Measurements from ENCODE around the gene DLG2. TPM values are rescaled to one million over a fixed set of nuclear protein-coding genes. Genes with fewer than 3 reads are reported as not detected.

The DLG2 gene
- total RNA-seq, 1 experiment from 2014 or later = 17.5 TPM

DNA sequence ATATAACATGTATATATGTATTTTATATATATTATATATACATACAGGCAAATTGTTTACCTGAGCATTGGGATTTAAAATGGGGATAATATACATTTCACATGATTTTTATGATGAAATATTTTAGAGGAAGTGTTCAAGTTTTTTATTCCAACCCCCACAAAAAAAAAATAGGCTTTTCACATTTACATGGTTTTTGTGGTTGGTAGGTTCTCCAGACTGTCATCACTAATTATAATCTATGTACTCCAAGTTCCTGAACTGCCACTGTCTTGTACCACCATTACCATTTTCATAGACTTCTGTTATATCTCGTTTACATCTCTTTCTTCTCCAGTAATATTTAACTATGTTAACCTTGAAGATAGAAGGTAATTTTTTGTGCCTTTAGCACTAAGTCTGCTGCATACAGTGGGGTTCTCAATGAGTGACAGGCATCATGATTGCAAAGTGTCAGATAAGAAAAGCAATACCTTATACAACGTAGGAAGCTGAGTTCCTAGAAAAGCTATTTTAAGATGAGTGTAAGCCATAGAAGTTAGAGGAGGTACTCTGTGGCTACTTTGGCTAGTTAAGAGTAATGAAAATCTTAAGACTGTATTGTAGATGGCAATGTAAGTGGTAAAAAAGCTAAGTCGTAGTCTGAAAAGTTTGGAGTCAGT, 25.8 kb upstream of the DLG2 start:
- Mint-ChIP-seq H3K4me3 (no peak overlapping the region), H3K27me3 (ENCODE audit: low read depth) (no peaks in the 10 kb centered on the region), H3K36me3 (peaks cover 19% of the 10 kb centered on the region), H3K4me1 (peaks cover 21% of the 10 kb centered on the region), H3K9me3 (no peaks in the 10 kb centered on the region), H3K27ac (no peak overlapping the region)
- CTCF ChIA-PET = no interaction called here
- ATAC-seq (no peak), DNase-seq (ENCODE audit: low spot score) (no peak)
- POLR2A ChIA-PET = no interaction called here
- TF ChIP-seq TEAD4 (CRISPR knock-in tag; IDR thresholded peaks at IDR 0.05) = no peak
- TF ChIP-seq, protein P1, sequence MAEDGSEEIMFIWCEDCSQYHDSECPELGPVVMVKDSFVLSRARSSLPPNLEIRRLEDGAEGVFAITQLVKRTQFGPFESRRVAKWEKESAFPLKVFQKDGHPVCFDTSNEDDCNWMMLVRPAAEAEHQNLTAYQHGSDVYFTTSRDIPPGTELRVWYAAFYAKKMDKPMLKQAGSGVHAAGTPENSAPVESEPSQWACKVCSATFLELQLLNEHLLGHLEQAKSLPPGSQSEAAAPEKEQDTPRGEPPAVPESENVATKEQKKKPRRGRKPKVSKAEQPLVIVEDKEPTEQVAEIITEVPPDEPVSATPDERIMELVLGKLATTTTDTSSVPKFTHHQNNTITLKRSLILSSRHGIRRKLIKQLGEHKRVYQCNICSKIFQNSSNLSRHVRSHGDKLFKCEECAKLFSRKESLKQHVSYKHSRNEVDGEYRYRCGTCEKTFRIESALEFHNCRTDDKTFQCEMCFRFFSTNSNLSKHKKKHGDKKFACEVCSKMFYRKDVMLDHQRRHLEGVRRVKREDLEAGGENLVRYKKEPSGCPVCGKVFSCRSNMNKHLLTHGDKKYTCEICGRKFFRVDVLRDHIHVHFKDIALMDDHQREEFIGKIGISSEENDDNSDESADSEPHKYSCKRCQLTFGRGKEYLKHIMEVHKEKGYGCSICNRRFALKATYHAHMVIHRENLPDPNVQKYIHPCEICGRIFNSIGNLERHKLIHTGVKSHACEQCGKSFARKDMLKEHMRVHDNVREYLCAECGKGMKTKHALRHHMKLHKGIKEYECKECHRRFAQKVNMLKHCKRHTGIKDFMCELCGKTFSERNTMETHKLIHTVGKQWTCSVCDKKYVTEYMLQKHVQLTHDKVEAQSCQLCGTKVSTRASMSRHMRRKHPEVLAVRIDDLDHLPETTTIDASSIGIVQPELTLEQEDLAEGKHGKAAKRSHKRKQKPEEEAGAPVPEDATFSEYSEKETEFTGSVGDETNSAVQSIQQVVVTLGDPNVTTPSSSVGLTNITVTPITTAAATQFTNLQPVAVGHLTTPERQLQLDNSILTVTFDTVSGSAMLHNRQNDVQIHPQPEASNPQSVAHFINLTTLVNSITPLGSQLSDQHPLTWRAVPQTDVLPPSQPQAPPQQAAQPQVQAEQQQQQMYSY (CRISPR knock-in tag; IDR thresholded peaks at IDR 0.05) = no peak
- TF ChIP-seq ELF4 (CRISPR knock-in tag; IDR thresholded peaks at IDR 0.05; ENCODE audit: low read depth) = no peak
- no peak for TF ChIP-seq ZBTB21 (CRISPR knock-in tag; IDR thresholded peaks at IDR 0.05; ENCODE audit: borderline replicate concordance)
- TF ChIP-seq FOXP4 (CRISPR knock-in tag; IDR thresholded peaks at IDR 0.05) = no peak
- no peak for TF ChIP-seq NR2C2 (CRISPR knock-in tag; IDR thresholded peaks at IDR 0.05)
- TF ChIP-seq CBFB (CRISPR knock-in tag; IDR thresholded peaks at IDR 0.05; ENCODE audit: low read depth) = no peak

GRCh38 chr11:85651118-85651517, 24.0 kb upstream of the DLG2 start:
- H3K27ac Mint-ChIP-seq = peak overlapping the region; percentile 33
- no peaks in the 10 kb centered on the region for H3K27me3 Mint-ChIP-seq (ENCODE audit: low read depth)
- TF ChIP-seq, protein P2, sequence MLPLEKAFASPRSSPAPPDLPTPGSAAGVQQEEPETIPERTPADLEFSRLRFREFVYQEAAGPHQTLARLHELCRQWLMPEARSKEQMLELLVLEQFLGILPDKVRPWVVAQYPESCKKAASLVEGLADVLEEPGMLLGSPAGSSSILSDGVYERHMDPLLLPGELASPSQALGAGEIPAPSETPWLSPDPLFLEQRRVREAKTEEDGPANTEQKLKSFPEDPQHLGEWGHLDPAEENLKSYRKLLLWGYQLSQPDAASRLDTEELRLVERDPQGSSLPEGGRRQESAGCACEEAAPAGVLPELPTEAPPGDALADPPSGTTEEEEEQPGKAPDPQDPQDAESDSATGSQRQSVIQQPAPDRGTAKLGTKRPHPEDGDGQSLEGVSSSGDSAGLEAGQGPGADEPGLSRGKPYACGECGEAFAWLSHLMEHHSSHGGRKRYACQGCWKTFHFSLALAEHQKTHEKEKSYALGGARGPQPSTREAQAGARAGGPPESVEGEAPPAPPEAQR (CRISPR knock-in tag; IDR thresholded peaks at IDR 0.05) = 0 out of 2 replicates have a peak, but pooled peaks have one; percentile 72
- no peak for TF ChIP-seq NFATC4 (CRISPR knock-in tag; IDR thresholded peaks at IDR 0.05)
- CTCF ChIA-PET = no interaction called here
- DNase-seq (ENCODE audit: low spot score) (no peak), ATAC-seq (0 out of 2 replicates have a peak, but pooled peaks have one; percentile 4)
- peaks cover 25% of the 10 kb centered on the region for H3K4me1 Mint-ChIP-seq
- POLR2A ChIA-PET = interaction anchor here (0.7 kb wide), 2 partner anchors 18 to 179 kb away, joined by 3 to 10 read pairs; no protein-coding TSS in a partner anchor
- no peak overlapping the region for H3K4me3 Mint-ChIP-seq
- peaks cover 5% of the 10 kb centered on the region; the same call in 1 of the 2 replicates for H3K36me3 Mint-ChIP-seq
- H3K9me3 Mint-ChIP-seq = no peaks in the 10 kb centered on the region

DNA sequence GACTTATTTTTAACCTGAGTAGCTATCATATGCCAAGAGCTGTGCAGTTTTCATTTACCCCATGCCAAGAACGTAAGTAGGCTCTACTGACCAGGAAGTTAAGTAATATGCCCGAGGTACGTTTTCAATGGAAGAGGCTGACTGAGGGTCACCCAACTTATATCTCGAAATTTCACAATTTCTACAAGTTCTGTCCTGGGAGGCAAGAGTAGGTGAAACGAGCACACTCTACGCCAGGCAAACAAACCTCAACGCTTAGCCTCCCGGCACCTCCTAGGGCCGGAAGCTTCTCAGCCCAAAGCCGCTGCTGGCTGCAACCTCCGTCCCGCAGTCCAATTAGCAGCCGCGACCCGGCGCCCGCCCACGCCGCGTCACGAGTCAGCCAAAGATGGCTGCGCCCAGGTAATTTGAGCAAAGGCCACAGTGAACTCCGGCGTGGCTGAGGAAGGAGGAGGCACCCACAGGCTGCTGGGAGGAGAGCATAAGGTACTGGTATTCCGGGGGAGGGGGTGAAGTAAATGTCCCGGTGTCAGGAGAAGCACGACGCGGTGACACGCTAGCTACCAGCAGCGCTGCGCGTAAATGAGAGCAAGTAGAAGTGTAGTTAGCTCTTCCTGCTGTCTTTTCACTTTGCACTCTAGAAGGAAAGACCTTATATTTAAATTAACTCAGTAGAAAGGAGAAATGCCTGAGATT, 20.6 kb upstream of the DLG2 start, which contains the start of gene TMEM126A:
Gene TMEM126A (plus strand): TSS at position 364 of the 696 bp plus-strand sequence. CDS start 2,289 bp downstream, outside the sequence.
- H3K4me3 Mint-ChIP-seq = peak within 1 kb of the TSS; percentile 91
- ChIA-PET CTCF (interaction anchor here (1.0 to 2.0 kb wide), 4 partner anchors 10 to 183 kb away, joined by 3 to 6 read pairs (median 4); no protein-coding TSS in a partner anchor), POLR2A (interaction anchor here (0.6 to 3.3 kb wide), 14 partner anchors 8 to 654 kb away, joined by 3 to 24 read pairs (median 4); partner anchors contain the start of genes CREBZF, DLG2, PICALM and TMEM126B)
- H3K27me3 Mint-ChIP-seq (ENCODE audit: low read depth) = no peaks in the 10 kb centered on the region
- peak; percentile 93 for ATAC-seq
- peak within 1 kb of the TSS; percentile 95 for H3K27ac Mint-ChIP-seq
- H3K9me3 Mint-ChIP-seq = no peaks in the 10 kb centered on the region
- H3K36me3 Mint-ChIP-seq = peaks cover 4% of the 10 kb centered on the region; the same call in 1 of the 2 replicates
- DNase-seq (ENCODE audit: low spot score) = peak; percentile 90
- H3K4me1 Mint-ChIP-seq = peaks cover 32% of the 10 kb centered on the region
- TF ChIP-seq, protein P3, sequence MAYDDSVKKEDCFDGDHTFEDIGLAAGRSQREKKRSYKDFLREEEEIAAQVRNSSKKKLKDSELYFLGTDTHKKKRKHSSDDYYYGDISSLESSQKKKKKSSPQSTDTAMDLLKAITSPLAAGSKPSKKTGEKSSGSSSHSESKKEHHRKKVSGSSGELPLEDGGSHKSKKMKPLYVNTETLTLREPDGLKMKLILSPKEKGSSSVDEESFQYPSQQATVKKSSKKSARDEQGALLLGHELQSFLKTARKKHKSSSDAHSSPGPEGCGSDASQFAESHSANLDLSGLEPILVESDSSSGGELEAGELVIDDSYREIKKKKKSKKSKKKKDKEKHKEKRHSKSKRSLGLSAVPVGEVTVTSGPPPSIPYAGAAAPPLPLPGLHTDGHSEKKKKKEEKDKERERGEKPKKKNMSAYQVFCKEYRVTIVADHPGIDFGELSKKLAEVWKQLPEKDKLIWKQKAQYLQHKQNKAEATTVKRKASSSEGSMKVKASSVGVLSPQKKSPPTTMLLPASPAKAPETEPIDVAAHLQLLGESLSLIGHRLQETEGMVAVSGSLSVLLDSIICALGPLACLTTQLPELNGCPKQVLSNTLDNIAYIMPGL (CRISPR knock-in tag; IDR thresholded peaks at IDR 0.05) = 0 out of 2 replicates have a peak, but pooled peaks have one; percentile 30
- TF ChIP-seq ARID4B (CRISPR knock-in tag; IDR thresholded peaks at IDR 0.05; ENCODE audit: borderline replicate concordance) (peak; percentile 60; the same call in 1 of the 2 replicates), ELF4 (CRISPR knock-in tag; IDR thresholded peaks at IDR 0.05; ENCODE audit: low read depth) (no peak), ZNF423 (CRISPR knock-in tag; IDR thresholded peaks at IDR 0.05) (no peak), KAT7 (CRISPR knock-in tag; IDR thresholded peaks at IDR 0.05; ENCODE audit: borderline replicate concordance) (no peak), NR2C2 (CRISPR knock-in tag; IDR thresholded peaks at IDR 0.05) (no peak)
- TF ChIP-seq, protein P4, sequence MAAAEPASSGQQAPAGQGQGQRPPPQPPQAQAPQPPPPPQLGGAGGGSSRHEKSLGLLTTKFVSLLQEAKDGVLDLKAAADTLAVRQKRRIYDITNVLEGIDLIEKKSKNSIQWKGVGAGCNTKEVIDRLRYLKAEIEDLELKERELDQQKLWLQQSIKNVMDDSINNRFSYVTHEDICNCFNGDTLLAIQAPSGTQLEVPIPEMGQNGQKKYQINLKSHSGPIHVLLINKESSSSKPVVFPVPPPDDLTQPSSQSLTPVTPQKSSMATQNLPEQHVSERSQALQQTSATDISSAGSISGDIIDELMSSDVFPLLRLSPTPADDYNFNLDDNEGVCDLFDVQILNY (CRISPR knock-in tag; IDR thresholded peaks at IDR 0.05) = 0 out of 2 replicates have a peak, but pooled peaks have one; percentile 27

All from WTC11 (cell line).